Epithelial cell of proximal tubule (primary cell): ENCODE data around the gene PCP4. TPM values are rescaled to one million over a fixed set of nuclear protein-coding genes. Genes with fewer than 3 reads are reported as not detected.
"Not testable (repeated sequence)": the region's sequence is repeated elsewhere in the genome, so short reads cannot be mapped to it uniquely, and the experiment has no call there.

Source experiments
- DNase-seq: peaks from one replicate; pipeline ENCODE4 v3.0.0-alpha.2; 2011; ENCODE audit warnings: low read depth
- H3K4me3 ChIP-seq: 2 replicates; pipeline ENCODE4 v1.5.1; 2011; ENCODE audit warnings: low read depth, mild to moderate bottlenecking, low read length
- total RNA-seq: library from RNA; depleted of rRNA; stranded (reverse); fragments of >200 nt; gene quantifications from 2 replicates; pipeline ENCODE4 v1.2.3, GENCODE V29; 2015
- TF ChIP-seq, protein P1 (sequence below): conservative IDR thresholded peaks from 2 replicates; pipeline ENCODE4 v1.5.1; 2012; ENCODE audit warnings: low read depth, mild to moderate bottlenecking, low read length

The PCP4 gene
- total RNA-seq, 1 donor from 2014 or later = not detected

DNA sequence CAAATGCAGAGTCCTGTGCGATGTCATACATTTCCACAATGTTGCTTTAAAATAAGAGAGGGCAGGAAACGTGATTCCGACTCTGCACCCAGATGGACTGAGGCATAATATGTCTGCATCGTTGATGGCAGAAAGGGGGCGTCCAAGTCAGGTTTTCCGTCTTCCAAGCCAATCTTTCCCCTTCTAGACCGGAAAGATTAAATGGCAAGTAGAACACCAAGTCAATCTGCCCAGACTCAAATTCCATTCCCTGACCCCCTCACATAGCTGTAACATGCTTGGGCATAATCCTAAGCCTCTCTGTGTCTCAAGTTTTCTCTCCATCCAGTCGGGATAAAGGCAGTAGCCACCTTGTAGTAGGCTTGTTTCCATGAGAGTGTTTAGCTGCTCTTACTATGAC lies 14.4 kb downstream of the PCP4 start:
- TF ChIP-seq, protein P1, sequence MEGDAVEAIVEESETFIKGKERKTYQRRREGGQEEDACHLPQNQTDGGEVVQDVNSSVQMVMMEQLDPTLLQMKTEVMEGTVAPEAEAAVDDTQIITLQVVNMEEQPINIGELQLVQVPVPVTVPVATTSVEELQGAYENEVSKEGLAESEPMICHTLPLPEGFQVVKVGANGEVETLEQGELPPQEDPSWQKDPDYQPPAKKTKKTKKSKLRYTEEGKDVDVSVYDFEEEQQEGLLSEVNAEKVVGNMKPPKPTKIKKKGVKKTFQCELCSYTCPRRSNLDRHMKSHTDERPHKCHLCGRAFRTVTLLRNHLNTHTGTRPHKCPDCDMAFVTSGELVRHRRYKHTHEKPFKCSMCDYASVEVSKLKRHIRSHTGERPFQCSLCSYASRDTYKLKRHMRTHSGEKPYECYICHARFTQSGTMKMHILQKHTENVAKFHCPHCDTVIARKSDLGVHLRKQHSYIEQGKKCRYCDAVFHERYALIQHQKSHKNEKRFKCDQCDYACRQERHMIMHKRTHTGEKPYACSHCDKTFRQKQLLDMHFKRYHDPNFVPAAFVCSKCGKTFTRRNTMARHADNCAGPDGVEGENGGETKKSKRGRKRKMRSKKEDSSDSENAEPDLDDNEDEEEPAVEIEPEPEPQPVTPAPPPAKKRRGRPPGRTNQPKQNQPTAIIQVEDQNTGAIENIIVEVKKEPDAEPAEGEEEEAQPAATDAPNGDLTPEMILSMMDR = no peak
- DNase-seq = no peak
- H3K4me3 ChIP-seq = no peak overlapping the region

DNA sequence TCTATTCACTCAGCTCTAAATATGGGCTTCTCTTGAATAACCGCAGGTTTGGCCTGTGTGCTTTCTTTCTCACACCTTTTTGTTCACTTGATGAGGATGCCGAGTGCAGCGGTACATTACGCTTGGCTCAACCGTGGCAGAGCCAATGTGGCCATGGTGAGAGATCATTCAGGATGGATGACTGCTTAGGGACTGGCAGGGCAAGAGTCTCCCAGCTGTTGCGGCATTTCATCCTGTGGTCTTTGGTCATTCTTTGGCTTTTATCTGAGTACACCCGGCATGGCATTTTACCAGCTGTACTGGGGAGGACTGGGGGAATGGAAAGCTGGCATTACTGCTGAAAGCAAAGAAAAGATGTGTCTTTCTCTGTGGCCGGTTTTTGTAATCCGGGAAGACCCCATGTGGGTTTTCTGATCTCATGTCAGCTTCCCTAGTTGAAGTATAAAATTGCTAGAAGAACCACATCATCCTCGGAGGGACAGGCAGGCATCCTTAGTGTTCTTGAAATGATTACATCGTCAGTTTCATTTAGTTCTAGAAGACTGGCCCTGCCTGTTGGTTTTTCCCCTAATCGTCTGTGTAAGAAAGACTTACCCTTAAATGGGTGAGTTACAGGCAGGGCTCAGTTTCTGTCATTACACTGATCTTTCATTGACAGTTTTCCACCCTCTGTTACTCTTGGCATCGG lies 15.1 kb downstream of the PCP4 start:
- no peak overlapping the region for H3K4me3 ChIP-seq
- TF ChIP-seq, protein P1 = no peak
- DNase-seq = no peak

DNA sequence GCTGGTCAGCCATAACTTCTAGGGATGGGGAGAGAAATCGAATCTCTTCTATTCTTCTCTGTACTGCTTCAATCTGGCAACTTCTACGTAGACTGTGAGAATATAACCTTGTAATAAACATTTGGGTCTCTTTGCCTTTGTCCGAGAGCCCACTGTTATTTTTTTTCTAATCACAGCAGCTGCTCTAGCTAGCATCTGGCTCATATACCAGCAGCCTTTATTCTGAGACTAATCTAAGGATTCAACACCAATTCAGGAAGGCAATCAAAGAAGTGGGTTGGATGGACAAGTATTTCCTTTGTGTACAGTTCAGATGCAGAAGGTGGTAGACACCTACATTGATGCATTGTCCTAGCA lies 15.6 kb downstream of the PCP4 start:
- no peak overlapping the region for H3K4me3 ChIP-seq
- no peak for DNase-seq
- TF ChIP-seq, protein P1 = no peak

DNA sequence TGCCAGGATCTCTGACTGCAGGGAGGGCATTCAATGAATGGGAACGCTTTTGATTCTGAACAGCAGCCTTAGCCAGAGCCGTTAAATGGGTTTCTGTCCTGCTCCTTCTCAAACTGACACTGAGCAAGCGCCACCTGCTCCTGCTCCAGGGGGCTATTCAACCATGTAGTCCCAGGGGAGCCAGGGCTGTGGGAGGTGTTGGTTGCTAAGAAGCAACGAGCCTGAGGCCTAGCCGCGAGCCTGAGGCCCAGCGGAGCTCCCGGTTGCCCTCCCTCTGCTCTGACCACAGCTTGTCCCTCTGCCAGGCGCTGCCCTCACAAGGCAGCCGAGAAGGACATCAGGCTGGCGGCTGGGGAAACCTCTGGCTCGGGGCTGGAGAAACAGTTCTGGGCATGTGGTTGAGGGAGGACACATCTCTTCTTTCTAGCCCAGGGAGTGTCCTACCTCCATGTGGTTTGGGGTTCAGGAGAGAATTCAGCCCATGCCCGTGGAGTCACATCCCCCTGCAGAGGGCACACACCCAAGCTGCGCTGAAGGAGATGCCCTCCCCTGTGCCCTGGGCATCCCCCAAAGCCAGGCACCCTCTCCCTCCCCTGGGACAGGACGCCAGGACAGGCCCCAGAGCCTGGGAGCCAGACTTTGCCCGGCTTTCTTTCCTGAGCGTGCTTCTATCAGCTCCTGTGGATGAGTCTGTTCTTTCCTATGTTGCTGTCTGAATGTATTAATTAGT lies 18.0 kb downstream of the PCP4 start:
- TF ChIP-seq, protein P1 = no peak
- DNase-seq = no peak
- no peak overlapping the region for H3K4me3 ChIP-seq

DNA sequence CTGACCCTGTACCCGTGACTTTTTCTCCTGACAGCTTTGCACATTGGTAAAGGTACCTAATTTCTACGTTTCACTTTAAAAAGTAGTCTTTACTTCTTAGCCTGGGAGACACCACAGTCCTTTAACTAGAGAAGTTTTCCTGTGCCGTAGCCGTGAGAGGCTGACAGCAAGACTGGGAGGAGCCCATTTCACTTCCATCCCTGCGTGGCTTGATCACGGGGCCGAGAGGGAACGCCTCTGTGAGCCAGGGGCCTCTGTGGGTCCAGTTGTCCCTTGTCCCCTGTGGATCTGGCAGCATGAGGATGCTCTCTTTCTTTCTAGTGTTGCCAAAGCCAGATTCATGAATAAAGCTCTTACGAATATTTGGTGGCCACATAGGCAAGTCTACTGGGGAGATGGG lies 21.6 kb downstream of the PCP4 start:
- no peak overlapping the region for H3K4me3 ChIP-seq
- TF ChIP-seq, protein P1 = no peak
- no peak for DNase-seq

DNA sequence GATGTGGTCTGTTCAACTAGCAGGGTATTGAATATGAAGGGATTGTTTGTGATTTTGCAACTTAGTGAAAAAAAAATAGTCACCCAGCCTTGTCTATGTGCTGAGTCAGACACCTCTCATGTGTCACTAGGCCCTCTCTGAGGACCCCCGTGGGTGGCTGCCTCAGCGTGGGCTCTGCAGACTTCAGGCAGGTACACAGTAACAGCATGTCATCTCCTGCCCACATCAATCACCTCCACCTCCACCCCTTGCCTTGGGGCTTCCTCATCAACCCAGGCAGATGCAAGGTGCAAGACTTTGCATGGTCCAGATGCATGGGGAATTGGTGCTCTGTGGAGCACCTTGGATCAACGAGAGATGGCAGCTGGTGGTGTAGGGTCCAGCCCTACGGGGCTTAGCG lies 23.9 kb downstream of the PCP4 start:
- H3K4me3 ChIP-seq = no peak overlapping the region
- TF ChIP-seq, protein P1 = no peak
- no peak for DNase-seq

DNA sequence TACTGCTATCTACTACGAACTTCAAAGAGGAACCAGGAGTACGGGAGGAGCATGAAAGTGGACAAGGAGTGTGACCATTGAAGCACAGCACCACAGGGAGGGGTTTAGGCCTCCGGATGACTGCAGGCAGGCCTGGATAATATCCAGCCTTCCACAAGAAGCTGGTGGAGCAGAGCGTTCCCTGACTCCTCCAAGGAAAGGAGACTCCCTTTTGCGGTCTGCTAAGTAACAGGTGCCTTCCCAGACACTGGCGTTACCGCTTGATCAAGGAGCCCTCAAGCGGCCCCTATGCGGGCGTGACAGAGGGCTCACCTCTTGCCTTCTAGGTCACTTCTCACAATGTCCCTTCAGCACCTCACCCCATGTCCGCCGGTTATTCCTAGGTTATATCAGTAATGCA lies 24.6 kb downstream of the PCP4 start:
- H3K4me3 ChIP-seq, DNase-seq: not testable (repeated sequence)
